GM03348 (cell line): Measurements from ENCODE around the gene LFNG.

Experiments used
- DNase-seq: peaks from one replicate; pipeline ENCODE4 v3.0.0; 2012; ENCODE audit warnings: low spot score

Gene LFNG

GRCh38 chr7:2570021-2570420 lies 50.4 kb downstream of the LFNG start:
- no peak for DNase-seq

- no peak for DNase-seq
Measured at GRCh38 chr7:2571409-2571808, 51.8 kb downstream of the LFNG start.

- DNase-seq = no peak
Measured at GRCh38 chr7:2572101-2572842, 52.7 kb downstream of the LFNG start.

GRCh38 chr7:2573761-2574160 lies 54.2 kb downstream of the LFNG start:
- no peak for DNase-seq

GRCh38 chr7:2575046-2575732 lies 55.6 kb downstream of the LFNG start:
- DNase-seq = no peak

- peak; percentile 67 for DNase-seq
Measured at GRCh38 chr7:2575733-2576340, 56.3 kb downstream of the LFNG start.

- no peak for DNase-seq
Measured at GRCh38 chr7:2576742-2577491, 57.3 kb downstream of the LFNG start.
